Left cardiac atrium (tissue), 4 donors: Measurements from ENCODE around the gene CFHR4. TPM values are rescaled to one million over a fixed set of nuclear protein-coding genes. Genes with fewer than 3 reads are reported as not detected.
"Not testable (repeated sequence)": the region's sequence is repeated elsewhere in the genome, so short reads cannot be mapped to it uniquely, and the experiment has no call there.

Source experiments
- ATAC-seq, 2 donors: fragments of 200-7000 bp; cut with Tn5 transposase; one replicate each; pipeline ENCODE4 v1.9.1; 2020; ENCODE audit warnings: mild to moderate bottlenecking in 2 of 2, moderate library complexity in 2 of 2
- DNase-seq: peaks from one replicate; pipeline ENCODE4 v3.0.0-alpha.2; 2020
- intact Hi-C, 2 donors: fragments of 100-400 bp; cut with DNase I; formaldehyde crosslinking; loops; one replicate each; pipeline versions ENCODE4 v1.14.1 to v1.15.1; 2022 to 2023
- long read RNA-seq: library from polyadenylated mRNA; unstranded; transcript quantifications from one replicate; pipeline ENCODE4 v2.0.0, GENCODE V29; 2021
- total RNA-seq, 2 donors: library from RNA; stranded (reverse); fragmentation: NEBNext Ultra II Directional; extraction: Animal tissue kit (Norgen Biotek cat#: 25700); gene quantifications; one replicate each; pipeline ENCODE4 v1.2.1, GENCODE V29; 2021
- donor health status: DM: no; HTN: yes; CAD: no.
- donor health status: DM: no; HTN: yes; CAD: no; lungs with severe emphysema.
- donor health status: DM: yes; HTN: yes; CAD: no.
- donor health status: Dilated cardiomyopathy.

CFHR4 gene
- not detected for total RNA-seq
- long read RNA-seq: 0 reads

- ATAC-seq (no peak), DNase-seq (no peak)
- intact Hi-C loops: no loop called here
Observed at GRCh38 chr1:196887515-196888239, at the start of gene CFHR4. CFHR4 (plus strand) TSS chr1:196888052; CDS start chr1:196888151, 99 bp downstream.

GRCh38 chr1:196849613-196850492 lies 38.0 kb upstream of the CFHR4 start:
- DNase-seq, ATAC-seq, intact Hi-C loops: not testable (repeated sequence)

DNA sequence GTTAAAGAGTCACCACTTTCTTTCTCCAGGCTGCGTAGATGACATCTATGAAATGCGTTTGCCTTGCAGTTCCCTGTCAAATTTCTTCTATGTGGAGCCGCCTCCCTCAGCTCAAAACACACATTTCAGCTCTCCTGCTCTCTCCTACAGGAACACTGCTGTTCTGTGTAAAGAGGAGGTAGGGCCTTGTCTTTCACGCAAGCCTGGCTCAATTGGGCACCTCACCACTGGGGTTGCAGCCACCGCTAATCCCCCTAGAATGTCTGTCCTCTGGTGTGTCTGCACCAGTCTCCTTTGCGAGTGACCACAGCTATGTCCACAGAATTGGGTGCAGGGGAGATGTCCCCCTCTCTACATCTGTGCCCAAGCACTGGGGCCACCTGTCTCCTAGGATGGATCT lies 31.8 kb upstream of the CFHR4 start:
- intact Hi-C loops: no loop called here
- DNase-seq (no peak), ATAC-seq (no peak)

DNA sequence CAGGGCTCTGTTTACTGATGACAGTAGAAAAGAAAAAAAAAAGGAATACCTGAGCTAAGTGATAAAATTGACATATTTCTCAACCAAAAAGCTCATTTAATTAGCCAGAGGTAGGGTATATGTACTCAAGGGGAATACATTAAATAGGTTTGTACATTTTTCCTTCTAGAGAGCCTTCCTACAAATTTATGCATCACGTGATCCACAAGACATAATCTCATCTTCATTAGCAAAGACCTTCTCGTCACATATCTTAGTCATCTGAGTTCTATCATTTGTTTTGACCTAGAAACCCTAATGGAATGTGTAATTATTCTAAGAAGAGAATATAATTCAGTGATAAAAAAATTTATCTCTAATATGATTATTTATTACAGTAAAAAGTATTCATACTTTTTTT lies 30.7 kb upstream of the CFHR4 start:
- ATAC-seq: no peak
- DNase-seq: no peak
- intact Hi-C loops: no loop called here

DNA sequence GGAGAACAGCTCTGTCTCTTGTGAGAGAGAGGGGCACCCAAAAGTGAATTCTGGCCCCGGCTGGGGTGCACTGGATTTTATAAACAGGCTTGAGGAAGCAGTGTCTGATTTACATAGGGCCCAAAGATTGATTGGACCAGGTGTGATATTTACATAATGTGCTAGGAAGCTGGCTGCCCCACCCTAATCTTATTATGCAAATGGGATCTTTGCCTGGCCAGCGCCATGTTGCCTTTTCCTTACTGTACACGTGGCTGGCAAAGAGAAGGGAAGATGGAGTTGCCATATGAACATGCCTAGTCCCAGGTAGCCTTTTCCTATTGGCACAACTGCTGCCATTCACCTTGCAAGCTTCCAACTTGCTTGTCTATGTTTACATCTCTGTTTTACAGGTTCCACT lies 29.0 kb upstream of the CFHR4 start:
- intact Hi-C loops: no loop called here
- DNase-seq: no peak
- no peak for ATAC-seq

DNA sequence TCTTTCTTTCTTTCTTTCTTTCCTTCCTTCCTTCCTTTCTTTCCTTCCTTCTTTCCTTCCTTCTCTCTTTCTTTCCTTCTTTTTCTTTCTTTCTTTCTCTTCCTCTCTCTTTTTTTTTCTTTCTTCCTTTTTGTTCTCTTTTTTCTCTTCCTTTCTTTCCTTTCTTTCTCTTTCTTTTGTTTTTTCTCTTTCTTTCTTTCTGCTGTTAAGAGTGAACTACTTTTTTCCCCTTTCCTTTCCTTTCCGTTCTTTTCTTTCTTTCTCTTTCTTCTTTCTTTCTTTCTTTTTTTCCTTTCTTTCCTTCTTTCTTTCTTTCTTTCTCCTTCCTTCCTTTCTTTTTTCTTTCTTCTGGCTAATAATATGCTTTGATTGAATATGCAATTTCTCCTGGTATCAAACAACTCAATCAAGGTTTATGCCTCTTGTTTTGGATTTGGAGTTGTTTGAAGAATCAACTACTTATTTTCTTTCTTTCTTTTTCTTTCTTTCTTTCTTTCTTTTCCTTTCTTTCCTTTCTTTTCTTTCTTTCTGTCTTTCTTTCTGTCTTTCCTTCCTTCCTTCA lies 27.4 kb upstream of the CFHR4 start:
- ATAC-seq: no peak
- intact Hi-C loops: no loop called here
- DNase-seq: no peak

DNA sequence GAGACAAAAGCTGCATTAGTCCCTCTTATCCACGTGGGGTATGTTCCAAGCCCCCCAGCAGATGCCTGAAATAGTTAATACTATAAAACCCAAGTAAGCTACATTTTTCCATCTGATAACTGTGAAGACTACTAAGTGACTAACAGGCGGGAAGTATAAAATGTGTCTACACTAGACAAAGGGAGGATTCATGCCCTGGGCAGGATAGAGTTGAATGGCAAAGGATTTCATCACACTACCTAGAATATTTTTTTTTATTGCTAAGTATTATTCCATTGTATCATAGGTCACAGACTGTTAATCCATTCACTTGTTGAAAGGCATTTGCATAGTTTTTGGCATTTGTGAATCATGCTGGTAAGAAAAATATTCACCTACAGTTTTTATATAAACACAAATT lies 26.4 kb upstream of the CFHR4 start:
- ATAC-seq: no peak
- intact Hi-C loops: no loop called here

GRCh38 chr1:196866974-196867373 lies 20.9 kb upstream of the CFHR4 start:
- DNase-seq (no peak), ATAC-seq (no peak)
- intact Hi-C loops: no loop called here

More for the DNA sequence above, 26.4 kb upstream of the CFHR4 start:
- DNase-seq: no peak

DNA sequence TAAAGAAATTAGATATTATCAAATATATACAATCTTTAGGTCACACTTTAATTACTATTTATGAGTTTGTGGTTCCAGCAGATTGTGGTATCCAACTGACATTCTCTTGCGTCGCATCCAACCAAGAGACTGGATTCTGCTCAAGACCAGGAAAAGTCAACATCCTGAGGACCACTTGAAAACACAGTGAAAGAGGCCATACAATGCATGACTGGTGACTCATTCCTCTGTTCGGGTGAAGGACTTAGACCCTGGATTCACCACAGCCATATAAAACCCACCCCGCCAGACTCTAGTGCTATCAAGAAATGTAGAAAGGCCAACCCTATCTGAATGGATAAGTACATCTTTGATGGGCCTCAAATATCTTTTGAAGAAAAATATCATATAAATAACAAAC lies 14.5 kb upstream of the CFHR4 start:
- intact Hi-C loops: no loop called here
- ATAC-seq (no peak), DNase-seq (no peak)

DNA sequence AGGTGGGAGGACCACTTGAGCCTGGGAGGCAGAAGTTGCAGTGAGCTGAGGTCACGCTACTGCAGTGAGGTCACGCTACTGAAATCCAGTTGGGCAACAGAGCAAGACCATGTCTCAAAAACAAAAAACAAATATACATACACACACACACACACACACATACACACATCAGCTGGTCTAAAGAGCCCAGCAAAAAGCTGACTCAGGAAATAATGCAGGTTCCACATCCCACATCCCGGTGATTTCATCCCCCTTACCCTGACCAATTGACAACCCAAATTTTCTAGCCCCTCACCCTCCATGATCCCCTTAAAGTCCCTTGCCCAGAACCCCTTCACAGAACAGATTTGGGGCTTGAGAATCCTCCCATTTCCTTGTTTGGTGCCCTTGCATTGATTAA lies 11.9 kb upstream of the CFHR4 start:
- no peak for DNase-seq
- intact Hi-C loops: no loop called here
- ATAC-seq: no peak

DNA sequence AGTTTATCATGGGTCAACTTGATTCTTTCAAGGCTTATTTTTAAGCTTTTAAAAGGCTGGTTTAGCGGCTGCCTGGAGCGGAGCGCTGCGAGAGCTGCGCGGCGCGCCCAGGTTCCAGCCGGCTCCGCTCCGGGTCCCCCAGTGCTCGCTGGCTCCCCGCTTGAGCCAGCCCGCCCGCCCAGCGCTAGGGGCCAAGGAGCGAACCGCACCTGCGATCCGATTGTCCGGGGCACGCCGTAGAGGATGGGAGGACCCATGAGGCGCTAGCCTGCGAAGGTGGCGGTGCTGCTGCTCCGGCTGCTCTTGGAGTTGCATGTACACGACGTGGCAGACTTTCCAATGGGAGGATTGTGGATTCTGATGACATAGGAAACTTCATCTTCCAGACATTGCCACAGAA lies 9.9 kb upstream of the CFHR4 start:
- intact Hi-C loops: no loop called here
- DNase-seq: no peak
- no peak for ATAC-seq

GRCh38 chr1:196886560-196886959 lies 1.3 kb upstream of the CFHR4 start:
- intact Hi-C loops: not testable (repeated sequence)

DNA sequence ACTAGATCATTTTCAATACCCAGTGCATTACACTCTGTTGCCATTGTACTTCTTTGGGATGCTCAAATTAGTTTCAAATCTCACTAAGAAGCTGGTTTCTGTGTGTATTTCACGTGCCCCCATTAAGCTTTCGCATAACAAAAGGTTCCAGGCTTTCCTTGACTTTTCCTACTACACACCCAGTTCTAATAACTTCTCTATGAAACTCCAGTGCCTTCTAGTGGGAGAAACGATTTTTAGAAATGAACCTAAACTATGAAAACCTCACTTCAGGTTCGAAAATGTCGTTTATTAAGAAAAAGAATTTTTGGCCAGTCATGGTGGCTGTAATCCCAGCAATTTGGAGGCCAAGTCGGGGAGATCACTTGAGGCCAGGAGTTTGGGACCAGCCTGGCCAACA lies 2.8 kb downstream of the CFHR4 start:
- DNase-seq (no peak), ATAC-seq (no peak)
- intact Hi-C loops: no loop called here

More at GRCh38 chr1:196886560-196886959, 1.3 kb upstream of the CFHR4 start:
- ATAC-seq, DNase-seq: not testable (repeated sequence)

- DNase-seq (no peak), ATAC-seq (no peak)
- intact Hi-C loops: no loop called here
Observed at GRCh38 chr1:196891251-196891650, 3.4 kb downstream of the CFHR4 start.

DNA sequence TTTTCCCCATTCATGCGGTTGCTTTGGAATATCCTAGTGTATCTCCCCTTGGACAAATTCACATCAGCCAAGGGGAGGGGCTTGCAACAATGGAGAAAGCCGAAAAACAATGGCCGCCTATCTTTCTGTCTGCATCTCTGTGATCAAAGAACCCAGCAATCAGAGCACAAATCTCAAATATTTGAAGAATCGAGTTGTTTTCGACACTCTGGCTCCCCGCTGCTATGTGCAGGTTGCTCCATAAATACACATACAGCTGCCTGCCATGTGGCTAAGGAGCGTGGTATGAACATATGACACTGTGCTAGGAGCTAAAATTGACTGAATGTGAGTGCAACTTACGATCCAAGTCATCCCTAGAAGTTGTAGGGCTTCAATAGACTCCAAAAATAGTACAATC lies 8.5 kb downstream of the CFHR4 start:
- ATAC-seq (no peak), DNase-seq (no peak)
- intact Hi-C loops: no loop called here

DNA sequence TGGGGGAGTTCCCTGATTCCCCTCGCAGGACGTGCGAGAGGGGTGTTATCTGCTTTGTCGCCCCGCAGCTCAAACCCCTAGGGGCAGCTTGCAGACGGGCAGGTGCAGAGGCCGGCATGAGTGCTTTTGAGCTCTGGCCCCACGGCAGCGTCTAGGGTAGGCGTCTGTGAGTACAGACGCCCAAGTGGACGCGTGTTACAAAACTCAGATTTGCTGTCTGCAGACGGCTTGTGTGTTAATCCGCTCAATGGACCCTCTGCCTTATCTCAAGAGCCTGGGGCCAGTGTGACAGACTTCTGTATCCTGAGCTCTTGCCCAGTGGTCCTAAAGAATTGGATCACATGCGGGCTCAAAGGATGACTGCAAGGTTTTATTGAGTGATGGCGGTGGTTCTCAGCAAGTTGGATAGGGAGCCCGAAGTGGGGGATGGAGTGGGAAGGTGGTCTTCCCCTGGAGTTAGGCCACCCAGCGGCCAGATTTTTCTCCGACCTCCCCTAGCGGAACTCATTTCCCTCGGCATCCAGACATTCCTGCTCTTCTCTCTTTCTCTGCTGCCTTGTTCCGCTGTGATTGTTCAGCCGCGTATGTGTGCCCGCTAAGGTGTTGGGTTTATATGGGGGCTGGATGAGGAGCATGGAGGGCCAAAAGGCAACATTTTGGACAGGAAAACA lies 9.4 kb downstream of the CFHR4 start:
- ATAC-seq (no peak), DNase-seq (no peak)
- intact Hi-C loops: no loop called here

GRCh38 chr1:196902344-196902743 lies 14.5 kb downstream of the CFHR4 start:
- intact Hi-C loops: no loop called here
- no peak for ATAC-seq
- no peak for DNase-seq

DNA sequence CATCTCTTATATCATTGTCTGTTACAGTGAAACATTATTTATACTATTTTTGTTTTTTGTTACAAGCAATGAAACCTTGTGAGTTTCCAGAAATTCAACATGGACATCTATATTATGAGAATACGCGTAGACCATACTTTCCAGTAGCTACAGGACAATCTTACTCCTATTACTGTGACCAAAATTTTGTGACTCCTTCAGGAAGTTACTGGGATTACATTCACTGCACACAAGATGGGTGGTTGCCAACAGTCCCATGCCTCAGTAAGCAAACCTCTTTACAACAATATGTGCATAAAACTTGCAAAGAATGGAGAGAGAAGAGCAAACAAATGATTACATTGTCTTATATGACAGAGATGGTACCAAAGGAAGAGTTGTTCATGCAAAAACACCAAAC lies 22.4 kb downstream of the CFHR4 start:
- DNase-seq (no peak), ATAC-seq (no peak)
- intact Hi-C loops: no loop called here

GRCh38 chr1:196912283-196912682 lies 24.4 kb downstream of the CFHR4 start:
- ATAC-seq, intact Hi-C loops, DNase-seq: not testable (repeated sequence)

- intact Hi-C loops, ATAC-seq, DNase-seq: not testable (repeated sequence)
Observed at GRCh38 chr1:196926839-196927238, 39.0 kb downstream of the CFHR4 start.
